ENCODE data around the gene NUDT4. TPM values are rescaled to one million over a fixed set of nuclear protein-coding genes. Genes with fewer than 3 reads are reported as not detected.

The NUDT4 gene
- polyA plus RNA-seq, 1 experiment = 15.4 TPM

DNA sequence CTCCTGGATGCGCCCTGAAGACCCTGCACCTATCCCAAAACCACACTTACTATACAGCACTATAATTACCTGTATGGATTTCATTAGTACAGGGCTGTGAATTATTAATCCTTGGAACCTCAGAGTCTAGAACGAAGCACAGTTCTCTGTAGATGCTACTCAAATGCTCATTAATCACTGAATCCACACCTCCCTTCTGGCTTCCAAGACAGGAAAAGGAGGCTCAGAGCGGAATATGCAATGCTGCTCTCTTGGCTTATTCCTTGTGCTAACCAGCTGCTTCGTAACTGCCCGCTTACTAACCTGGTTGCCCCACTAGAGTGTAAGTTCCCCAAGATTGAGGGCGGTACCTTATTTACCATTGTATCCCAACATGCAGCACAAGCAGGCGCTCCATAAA is 39.1 kb upstream of the NUDT4 start:
- CTCF ChIA-PET = no interaction called here
- TF ChIP-seq, protein P1, sequence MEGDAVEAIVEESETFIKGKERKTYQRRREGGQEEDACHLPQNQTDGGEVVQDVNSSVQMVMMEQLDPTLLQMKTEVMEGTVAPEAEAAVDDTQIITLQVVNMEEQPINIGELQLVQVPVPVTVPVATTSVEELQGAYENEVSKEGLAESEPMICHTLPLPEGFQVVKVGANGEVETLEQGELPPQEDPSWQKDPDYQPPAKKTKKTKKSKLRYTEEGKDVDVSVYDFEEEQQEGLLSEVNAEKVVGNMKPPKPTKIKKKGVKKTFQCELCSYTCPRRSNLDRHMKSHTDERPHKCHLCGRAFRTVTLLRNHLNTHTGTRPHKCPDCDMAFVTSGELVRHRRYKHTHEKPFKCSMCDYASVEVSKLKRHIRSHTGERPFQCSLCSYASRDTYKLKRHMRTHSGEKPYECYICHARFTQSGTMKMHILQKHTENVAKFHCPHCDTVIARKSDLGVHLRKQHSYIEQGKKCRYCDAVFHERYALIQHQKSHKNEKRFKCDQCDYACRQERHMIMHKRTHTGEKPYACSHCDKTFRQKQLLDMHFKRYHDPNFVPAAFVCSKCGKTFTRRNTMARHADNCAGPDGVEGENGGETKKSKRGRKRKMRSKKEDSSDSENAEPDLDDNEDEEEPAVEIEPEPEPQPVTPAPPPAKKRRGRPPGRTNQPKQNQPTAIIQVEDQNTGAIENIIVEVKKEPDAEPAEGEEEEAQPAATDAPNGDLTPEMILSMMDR (IDR thresholded peaks at IDR 0.05; ENCODE audit: insufficient read depth, low read depth, low read length) = no peak
- DNase-seq (ENCODE audit: low read depth) = no peak
- H3K27me3 ChIP-seq (ENCODE audit: control insufficient read depth, insufficient read depth, low read length) = no peaks in the 10 kb centered on the region
- no peaks in the 10 kb centered on the region for H3K36me3 ChIP-seq (ENCODE audit: control insufficient read depth, insufficient read depth, low read length)
- POLR2A ChIA-PET = no interaction called here
- H3K4me3 ChIP-seq (ENCODE audit: low read depth, low read length) = no peak overlapping the region

DNA sequence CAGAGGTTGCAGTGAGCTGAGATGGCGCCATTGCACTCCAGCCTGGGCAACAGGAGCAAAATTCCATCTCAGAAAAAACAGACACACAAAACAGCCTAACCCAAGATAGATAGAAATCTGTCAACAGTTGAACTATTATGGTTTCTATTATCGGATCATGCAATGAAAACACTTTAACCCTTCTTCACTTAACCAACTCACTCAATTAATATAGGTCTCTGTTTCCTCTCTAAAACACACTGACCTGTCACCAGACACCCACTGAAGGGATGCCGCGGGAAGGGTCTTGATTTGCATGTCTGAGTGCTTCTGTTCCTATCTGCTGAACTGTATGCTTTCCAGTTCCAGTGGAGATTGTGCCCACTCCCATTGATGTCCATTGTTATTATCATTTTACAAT is 38.0 kb upstream of the NUDT4 start:
- ChIA-PET POLR2A (no interaction called here), CTCF (no interaction called here)
- DNase-seq (ENCODE audit: low read depth) = no peak
- no peaks in the 10 kb centered on the region for H3K27me3 ChIP-seq (ENCODE audit: control insufficient read depth, insufficient read depth, low read length)
- H3K4me3 ChIP-seq (ENCODE audit: low read depth, low read length) = no peak overlapping the region
- TF ChIP-seq, protein P1 (IDR thresholded peaks at IDR 0.05; ENCODE audit: insufficient read depth, low read depth, low read length) = no peak
- H3K36me3 ChIP-seq (ENCODE audit: control insufficient read depth, insufficient read depth, low read length) = no peaks in the 10 kb centered on the region

DNA sequence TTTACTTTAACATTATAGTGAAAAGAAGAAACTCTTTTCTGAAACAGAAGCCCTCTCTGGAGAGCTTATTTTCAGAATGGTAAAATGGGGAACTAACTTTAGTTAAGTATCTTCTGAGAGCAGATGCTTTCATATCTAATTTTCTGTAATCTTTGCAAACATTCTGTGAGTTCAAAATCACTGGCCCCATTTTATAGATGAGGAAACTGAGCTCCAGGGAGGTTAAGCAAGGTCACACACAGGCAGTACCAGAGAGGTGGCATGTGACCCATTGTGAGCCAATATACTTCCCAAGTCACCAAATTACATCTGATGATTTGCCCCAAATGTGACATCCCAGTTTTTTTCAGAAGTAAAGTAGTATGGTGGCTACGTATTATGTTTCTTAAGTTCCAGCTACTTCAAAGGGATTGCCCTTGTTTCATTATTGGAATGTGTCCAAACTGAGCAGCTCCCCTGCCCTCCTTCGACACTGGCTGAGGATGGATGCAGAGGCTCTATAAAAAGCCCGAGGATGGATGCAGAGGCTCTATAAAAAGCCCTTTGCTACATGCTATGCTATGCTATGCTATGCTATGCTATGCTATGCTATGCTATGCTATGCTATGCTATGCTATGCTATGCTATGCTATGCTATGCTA is 36.2 kb upstream of the NUDT4 start:
- no peaks in the 10 kb centered on the region for H3K36me3 ChIP-seq (ENCODE audit: control insufficient read depth, insufficient read depth, low read length)
- TF ChIP-seq, protein P1 (IDR thresholded peaks at IDR 0.05; ENCODE audit: insufficient read depth, low read depth, low read length) = no peak
- H3K27me3 ChIP-seq (ENCODE audit: control insufficient read depth, insufficient read depth, low read length) = no peaks in the 10 kb centered on the region
- ChIA-PET CTCF (no interaction called here), POLR2A (no interaction called here)
- no peak overlapping the region for H3K4me3 ChIP-seq (ENCODE audit: low read depth, low read length)
- DNase-seq (ENCODE audit: low read depth) = no peak

DNA sequence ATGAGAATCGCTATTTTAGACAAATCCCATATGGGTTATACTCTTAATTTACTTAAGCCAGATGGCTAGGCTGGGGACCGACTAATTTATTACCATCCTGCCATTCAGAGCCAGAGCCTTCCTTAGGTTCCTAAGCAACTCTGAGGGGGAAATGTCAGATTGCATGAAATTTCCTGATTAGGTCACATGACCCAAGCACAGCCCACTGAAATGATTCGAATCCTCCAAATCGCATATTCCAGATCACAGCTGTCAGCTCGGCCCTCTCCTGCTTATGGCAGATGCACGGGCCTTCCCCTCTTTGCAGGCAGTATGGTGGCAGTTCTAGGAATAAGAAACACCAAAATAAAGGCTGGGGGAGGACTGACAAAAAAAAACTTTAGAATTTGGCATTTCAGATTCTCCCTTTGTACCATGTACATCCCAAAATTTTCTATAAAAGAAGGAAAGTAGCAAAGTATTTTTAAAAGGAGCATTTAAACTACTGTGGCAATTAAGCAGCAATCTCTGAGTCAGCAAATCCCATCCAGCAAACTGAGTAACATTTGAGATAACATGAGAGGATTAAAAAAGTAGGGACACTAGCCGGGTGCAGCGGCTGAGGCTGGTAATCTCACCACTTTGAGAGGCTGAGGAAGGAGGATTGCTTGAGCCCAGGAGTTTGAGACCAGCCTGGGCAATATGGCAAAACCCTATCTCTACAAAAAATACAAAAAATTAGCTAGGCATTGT is 30.5 kb upstream of the NUDT4 start:
- DNase-seq (ENCODE audit: low read depth) = no peak
- no peaks in the 10 kb centered on the region for H3K36me3 ChIP-seq (ENCODE audit: control insufficient read depth, insufficient read depth, low read length)
- POLR2A ChIA-PET = no interaction called here
- no peak overlapping the region for H3K4me3 ChIP-seq (ENCODE audit: low read depth, low read length)
- no peaks in the 10 kb centered on the region for H3K27me3 ChIP-seq (ENCODE audit: control insufficient read depth, insufficient read depth, low read length)
- TF ChIP-seq, protein P1 (IDR thresholded peaks at IDR 0.05; ENCODE audit: insufficient read depth, low read depth, low read length) = no peak
- CTCF ChIA-PET = interaction anchor here (0.6 kb wide), 1 partner anchor 168 kb away, joined by 3 read pairs; no protein-coding TSS in a partner anchor

DNA sequence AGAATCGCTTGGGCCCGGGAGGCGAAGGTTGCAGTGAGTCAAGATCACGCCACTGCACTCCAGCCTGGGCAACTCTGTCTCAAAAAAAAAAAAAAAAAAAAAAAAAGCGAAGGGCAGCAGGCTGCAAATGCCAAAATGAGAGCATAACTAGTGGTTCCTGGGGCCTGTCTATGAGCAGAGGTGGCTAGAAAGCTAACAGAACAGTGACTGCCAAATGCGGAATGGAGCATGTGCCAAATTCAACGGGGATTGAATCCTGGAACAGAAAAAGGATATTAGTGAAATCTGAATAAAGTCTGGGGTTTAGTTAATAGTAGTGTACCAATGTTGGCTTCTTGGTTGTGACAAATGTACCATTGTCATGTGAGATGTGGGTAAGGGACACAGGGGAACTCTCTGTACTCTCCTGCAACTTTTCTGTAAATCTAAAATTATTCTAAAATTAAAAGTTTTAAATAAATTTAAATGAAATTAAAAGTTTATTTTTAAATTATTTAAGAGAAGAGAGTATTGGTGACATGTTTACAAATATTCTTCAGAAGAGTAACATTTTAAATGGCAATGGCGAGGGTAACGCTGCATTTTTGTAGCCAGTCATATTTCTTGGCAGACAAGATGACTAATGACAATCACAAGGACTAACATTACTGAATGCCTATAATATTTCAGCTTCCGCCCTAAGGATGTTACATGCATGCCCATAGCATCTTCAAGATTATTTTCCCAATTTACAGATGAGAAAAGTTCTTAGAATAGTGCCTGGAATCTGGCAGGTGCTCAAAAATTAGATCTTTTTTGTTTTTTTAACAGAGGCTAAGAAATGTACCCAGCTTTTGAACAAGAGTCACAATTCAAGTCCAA is 28.9 kb upstream of the NUDT4 start:
- ChIA-PET CTCF (interaction anchor here (0.7 kb wide), 1 partner anchor 116 kb away, joined by 3 read pairs; no protein-coding TSS in a partner anchor), POLR2A (interaction anchor here (0.6 kb wide), 1 partner anchor 7 kb away, joined by 3 read pairs; no protein-coding TSS in a partner anchor)
- no peak overlapping the region for H3K4me3 ChIP-seq (ENCODE audit: low read depth, low read length)
- H3K27me3 ChIP-seq (ENCODE audit: control insufficient read depth, insufficient read depth, low read length) = no peaks in the 10 kb centered on the region
- H3K36me3 ChIP-seq (ENCODE audit: control insufficient read depth, insufficient read depth, low read length) = no peaks in the 10 kb centered on the region
- TF ChIP-seq, protein P1 (IDR thresholded peaks at IDR 0.05; ENCODE audit: insufficient read depth, low read depth, low read length) = no peak
- no peak for DNase-seq (ENCODE audit: low read depth)
